GDM1 (cell line): ENCODE results near the gene POU2F3.

Experiments used
- DNase-seq: peaks from one replicate; lab custom pipeline; 2025; lab: John Stamatoyannopoulos, UW

POU2F3 gene

DNA sequence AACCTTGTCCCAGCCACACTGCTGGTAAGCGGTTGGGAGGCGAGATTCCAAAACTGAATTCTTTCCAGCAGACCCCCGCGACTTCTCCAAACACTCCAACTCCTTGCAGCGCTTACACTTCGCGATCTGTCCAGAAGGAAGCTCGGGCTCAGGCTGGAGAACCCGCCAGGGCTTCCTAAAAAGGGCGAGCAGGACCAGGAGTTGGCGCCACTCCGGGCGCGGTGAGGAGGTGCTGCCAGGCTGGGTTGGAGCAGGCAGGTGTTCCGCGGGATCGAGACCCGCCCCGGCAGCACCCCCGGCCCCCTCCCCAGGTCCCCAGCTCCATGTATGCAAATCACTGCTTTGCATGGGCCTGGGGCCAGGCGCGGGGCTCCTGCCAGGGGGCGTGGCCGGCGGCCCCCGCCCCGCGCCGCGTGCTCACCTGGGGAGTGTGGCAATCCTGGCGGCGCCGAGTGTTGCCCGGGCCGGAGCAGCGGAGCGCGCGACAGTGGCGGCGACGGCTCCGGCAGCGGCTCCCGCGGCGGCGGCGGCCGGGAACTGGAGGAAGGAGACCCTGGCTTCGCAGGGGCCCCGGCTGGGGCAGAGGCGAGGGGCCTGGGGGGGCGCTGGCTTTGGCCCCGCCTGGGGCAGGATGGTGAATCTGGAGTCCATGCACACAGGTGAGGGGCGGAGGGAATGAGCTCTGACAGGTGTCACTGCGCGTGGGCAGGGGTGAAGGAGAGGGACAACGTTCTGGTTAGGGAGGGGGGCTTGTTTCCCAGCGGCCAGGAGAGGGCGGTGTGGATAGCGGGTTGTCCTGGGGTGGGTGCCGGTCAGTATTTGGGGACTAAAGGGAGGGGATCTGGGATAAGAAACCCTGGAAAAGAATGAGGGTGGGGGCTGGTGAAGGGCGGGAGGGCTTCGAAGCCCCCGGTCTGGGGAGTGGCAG lies at the start of gene POU2F3:
Gene POU2F3, plus strand, starts transcription at position 428 of the 928 bp plus-strand sequence. Its CDS starts 204 bp downstream, at position 632.
- no peak for DNase-seq

DNA sequence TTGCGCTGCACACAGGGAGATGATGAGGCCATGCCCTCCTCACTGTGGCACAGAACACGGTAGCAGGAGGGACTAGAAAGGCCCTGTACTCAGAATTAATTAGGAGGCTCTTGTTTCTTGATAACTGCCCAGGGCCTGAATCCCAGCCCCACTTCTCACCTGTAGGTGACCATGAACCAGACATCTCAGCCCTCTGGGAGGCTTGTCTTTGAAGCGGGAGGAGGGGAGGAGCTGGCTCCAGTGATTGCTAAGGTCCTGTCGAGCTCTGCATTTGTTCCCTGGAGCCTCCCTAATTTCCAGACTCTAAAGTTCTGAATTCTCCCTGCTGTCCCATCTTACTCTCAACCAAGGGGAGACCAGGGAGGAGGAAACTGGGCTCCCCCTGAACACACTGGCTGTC lies 48.9 kb upstream of the POU2F3 start:
- DNase-seq = no peak

DNA sequence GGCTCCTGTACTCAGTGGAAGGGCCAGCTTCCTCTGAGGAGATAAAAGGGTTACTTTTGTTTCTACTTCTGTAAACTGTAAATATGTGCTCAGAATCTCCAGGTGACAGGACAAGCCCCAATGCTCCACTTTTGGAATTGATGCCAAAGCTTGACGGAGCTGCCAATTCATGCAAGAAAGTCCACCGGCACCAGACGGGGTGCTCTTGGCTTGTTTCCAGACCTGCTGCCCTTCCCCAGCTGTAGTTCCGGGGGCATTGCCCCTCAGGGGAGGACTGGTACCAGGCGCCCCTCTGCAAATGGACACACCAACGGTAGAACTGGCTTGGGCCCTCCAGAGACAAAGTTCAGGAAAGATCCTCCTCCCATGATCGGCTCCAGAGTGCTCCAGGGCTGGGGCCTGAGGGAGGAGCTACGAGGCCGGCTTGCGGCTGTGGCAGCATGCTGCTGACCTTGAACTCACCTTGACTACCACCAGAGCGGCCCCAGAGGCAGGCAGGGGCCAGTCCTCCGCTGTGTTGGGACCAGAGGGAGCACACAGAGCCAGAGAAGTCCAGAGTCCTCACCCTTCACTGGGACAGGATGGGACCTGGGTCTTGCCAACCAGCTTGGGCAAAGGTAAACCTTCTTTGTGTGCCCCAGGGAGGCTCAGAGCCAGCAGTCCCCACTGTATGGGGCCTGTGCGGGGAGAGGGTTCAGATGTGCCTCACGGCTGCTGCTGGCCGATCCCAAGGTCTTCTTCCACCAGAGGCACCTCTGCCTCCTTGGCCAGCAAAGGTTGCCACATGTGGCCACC lies 46.9 kb upstream of the POU2F3 start:
- no peak for DNase-seq

DNA sequence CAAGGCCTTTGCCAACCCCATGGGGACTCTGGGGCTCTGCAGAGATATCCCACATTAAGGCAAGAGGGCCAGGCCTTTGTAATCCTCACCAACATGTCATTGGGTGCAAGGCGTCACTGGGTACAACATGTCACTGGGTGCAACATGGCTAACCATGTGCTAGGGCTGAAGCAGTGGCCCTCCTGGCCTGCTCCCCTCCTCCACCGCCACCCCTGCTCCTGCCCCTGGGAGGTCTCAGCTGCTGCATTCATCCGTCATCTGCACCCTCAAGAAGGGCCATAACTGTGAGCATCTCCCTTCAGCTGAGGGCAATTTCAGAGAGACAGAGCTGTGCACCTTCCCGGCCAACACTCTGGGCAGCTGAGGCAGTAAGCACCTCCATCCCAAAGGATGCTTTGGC lies 45.8 kb upstream of the POU2F3 start:
- no peak for DNase-seq

DNA sequence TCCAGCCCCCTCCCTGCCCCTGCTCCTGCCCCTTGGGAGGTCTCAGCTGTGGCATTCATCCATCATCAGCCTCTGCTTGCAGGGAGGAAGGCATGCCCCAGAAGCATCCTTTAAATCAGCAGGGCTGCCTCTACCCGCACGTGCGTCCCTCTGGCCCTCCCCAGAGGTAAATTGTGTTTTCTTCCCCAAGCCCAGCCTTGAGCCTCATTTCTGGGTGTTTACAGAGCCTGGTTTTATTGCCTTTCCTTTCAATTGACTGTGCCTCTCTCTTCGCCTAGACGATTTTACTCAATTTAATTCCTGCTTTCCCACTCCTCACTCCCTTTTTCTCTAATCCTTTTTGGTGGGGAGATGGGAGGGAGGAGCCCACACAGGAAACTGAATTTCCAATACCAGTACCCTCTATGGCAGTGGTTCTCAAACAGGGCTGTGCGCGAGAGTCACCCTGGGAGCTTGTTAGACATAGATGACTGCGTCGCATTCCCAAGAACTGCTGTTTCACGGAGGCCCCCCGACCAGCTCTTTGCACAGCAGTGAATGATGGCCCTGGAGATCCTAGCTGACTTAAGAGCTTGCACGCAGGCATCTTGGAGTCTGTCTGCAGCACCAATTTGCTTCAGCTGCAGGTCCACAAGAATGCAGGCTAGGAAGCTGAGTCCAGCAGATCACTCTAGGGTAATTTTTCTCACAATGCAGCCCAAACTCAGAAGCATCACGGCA lies 44.2 kb upstream of the POU2F3 start:
- no peak for DNase-seq

DNA sequence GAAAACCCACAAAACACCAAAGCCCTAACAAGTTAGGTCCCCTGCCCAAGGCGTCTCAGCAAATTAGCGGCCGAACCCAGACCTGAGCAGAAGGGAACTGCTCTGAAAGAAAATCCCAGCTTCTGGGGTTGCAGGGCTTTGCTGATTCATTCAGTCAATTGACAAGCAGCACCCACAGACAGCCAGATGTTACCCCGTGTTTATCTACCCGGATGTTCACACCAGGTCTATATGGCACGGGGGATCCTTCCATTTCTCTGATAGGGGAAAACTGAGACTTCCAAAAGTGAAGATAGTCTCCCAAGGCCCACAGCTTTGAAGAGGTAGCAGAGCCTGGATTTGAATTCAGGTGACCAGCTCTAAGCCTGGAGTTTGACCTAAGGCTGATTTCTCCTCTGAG lies 43.1 kb upstream of the POU2F3 start:
- no peak for DNase-seq

DNA sequence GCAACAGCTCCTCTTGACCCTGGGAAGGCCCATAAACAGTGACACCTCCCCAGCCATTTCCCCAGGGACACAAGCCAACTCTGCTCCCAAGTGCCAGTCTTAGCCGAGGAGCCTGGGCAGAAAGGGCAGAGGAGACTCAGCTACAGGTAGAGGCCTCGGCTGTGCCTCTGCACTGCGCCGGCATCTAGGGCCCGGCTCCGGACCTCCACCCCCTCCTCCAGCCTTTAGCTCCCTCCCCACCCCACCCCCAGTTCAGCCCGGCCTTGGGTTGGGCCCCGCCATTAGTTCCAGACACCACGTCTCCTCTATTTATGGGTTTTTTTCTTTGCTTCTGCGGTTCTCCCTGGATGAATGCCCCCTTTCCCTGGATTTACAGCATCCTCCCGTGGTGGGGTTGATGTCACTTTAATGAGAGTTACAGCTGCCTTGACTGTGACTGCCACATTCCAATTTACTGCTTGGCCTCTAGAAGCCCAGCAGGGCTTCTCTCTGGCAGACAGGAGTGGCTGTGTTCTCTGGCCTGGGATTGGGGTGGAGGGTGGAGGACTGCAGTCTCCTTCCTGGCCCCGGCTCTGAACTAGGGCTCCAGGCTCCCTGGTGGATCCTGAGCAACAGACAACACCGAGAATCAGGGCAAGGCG lies 42.6 kb upstream of the POU2F3 start:
- no peak for DNase-seq

DNA sequence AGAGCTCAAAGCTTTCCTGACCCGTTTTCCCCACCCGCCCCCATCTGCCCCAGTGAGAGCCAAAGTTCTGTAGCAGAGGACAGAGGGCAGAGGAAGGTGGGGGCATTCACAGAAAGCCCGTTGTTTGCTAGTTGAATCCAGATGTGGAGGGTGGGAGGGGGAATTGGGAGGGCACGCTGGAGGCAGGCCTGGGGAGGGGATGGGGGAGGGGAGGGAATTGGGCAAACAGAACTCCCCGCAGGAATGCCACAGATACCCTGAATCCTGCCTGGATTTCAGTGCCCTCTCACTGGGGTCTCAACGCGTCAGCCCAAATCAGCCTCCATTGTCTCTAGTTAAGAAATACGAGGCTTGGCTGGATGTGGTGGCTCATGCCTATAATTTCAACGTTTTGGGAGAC lies 42.0 kb upstream of the POU2F3 start:
- no peak for DNase-seq

DNA sequence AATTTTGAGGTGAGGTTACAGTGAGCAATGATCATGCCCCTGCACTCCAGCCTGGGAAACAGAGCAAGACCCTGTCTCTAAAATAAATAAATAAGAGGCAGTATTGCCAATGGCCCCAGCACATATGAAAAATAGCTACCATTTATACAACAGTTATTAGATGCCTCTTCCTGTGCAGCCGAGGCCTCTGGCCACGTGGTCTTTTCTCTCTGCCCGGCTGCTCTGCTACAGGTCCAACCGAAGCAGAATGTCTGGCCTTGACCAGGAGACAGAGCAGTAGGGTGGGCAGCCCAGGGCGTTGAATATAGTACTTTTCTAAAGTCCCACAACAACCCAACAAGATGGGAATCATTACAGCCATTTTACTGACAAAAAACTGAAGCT lies 41.5 kb upstream of the POU2F3 start:
- no peak for DNase-seq

DNA sequence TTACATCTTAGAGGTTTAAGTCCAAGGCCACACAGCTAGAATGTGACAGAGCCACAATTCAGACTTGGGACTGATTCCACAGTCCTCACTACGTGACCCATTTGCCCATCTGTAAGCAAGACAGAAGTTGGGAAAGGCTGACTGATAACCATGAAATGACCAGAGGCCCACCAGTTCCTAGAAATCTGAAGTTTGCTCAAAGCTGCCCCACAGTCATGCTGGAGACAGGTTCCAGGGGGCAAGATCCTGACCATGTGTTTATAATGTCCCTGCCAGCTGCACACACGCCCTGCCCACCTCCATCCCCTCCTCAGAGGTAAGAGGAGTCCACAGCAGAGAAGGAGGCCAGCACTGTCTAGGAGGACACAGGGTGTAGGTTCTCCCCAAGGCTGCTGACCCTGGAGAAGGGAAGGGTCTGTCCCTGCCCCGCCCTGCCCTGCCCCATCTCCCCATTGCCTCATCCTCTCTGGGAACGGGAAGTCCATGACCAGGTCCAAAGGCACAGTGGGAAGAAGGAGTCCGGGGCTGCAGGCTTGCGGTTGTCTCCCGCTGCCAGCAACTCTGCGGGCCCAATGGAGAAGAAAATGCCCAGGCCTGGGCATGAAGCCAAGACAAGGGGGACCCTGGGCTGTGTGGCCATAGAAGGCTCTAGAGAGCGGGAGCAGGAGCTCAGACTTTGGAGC lies 41.0 kb upstream of the POU2F3 start:
- DNase-seq = no peak

DNA sequence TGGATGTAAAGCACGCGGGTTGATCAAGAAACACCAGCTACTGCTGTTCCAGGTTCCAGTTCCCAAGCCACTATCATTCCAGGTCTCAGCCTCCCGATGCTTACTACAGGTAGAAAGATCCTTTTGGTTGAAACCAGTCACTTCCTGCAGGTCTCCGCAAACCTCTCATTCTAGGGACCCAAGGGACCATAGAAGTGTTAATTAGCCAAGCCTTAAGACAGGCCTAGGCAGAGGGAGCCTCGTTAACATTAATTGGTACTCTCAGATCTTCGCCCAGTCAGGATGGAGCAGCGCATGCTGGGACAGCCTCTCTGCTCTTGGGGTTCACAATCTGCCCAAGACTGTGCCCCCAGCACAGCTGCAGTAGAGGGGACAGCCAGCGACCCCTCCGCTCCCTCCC lies 40.3 kb upstream of the POU2F3 start:
- no peak for DNase-seq

DNA sequence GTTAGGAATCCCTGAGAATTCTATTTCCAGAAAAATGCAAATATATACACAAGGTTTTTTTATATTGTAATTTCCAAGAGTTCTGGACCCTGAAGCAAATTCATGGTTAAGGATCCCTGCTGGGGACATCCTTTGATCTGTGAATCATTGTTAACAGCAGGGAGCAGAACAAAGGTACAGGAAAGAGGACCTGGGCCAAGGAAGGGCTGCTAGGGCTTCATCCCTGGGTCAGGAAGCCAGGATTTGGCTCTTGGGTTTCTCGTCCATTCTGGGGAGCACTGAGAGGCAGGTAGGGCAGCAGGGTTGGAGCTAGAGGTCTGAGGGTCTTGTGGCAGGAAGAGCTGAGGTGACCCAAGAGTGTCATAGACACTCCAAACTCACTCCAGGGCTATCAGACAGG lies 39.3 kb upstream of the POU2F3 start:
- DNase-seq = no peak

DNA sequence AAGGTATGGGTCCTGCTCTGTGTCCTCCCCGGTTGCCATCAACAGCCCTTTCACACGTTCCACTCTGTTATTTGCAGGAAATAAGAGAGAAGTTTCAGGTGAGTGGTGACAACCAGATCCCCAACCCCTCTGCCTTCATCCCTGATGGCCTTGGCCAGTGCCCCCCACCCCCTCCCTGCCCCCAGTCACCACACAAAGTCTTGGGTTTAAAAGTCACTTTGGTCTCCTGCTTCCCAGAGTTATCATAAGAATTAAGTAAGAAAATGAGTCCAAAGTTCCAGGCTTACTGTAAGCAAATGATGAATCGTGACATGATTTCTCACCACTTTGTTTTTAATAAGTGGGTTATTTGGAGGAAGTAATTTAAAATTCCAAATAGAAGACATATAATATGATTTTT lies 38.3 kb upstream of the POU2F3 start:
- no peak for DNase-seq

DNA sequence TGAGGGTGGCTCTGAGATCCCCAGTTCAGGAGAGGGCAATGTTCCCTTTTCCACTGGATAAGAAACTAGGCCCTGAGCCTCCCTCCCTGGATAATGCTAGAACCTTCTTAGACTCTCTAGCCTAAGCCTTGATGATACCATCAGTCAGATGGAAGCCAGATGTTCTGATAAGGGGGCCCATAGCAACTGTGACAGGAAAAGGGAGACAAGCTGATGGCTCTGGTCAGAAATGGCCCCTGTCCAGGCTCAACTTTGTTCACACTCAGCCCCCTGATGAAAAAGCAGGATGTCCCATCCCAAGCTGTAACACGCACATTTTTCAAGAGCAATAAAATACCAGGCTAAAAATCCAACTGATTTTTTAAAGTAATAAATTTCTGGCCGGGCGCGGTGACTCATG lies 36.3 kb upstream of the POU2F3 start:
- no peak for DNase-seq

DNA sequence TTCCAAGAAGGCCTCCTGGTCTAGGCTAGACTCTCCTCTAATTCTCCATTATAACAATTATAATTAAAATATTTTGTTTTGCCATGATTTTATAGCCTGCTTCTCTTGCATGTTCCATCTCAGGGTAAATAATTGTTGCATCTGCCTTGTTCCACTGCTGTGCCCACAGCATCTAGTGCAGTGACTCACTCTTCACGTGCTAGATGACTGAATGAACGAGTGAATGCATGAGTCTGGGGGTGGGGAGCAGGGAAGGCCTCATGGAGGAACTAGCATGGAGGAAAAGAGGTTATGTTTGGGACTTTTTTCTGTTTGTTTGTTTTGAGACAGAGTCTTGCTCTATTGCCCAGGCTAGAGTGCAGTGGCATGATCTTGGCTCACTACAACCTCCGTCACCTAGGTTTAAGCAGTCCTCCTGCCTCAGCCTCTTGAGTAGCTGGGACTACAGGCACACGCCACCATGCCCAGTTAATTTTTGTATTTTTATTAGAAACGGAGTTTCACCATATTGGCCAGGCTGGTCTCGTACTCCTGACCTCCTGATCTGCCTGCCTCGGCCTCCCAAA lies 34.3 kb upstream of the POU2F3 start:
- DNase-seq = no peak

DNA sequence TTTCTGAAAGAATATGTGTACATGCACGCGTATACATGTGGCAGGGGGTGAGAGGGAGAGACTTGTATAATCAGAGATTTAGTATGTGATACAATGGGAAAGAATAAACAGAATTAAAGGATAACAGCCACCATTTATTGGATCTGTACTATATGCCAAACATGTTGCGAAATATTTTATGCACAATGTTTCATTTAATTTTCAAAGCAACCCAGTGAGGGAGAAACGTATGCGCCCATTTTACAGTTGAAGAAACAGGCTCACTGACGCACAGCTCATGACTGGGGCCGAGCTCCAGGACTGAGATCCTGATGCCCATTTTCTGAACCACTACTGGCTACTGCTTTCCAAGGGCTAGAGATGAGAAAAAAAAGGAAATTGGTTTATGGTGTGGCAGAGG lies 32.4 kb upstream of the POU2F3 start:
- DNase-seq = no peak

DNA sequence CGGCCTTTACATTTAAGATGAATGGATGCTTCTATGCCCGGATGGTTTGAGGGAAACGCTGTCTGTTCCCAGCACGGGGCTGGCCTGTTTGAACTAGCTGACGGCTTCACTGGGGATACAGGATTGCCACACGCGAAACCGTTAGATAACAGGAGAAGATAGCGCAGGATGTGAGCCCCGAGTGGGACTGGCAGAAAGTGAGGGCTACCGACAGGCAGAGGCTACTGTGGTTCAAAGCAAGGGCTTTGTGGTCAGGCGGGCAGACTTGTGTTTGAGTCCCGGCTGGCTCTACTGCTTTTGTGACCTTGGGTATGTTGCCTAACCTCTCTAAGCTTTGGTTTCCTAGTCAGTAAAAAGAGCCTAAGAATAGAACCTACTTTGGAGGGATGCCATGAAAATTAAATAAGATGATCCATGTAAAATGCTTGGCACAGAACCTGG lies 31.9 kb upstream of the POU2F3 start:
- no peak for DNase-seq

DNA sequence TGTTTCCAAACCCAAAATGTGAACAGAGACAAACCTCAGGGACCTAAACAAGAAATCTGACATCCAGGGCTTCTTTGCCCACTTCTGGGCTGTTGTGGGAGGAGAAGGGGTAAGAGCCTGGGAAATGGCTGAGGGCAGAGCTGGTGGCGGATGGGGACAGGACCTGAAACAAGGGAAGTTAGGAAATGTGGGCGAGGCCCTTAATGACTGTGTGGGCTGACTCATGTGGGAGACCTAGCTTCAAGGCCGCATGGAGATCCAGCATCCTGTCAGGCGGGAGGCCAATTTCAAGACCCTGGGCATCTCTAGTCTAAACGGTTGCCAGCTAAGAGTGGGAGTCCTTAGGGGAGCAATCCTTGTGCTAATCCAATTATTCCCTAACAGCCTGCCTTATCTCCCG lies 31.2 kb upstream of the POU2F3 start:
- no peak for DNase-seq

DNA sequence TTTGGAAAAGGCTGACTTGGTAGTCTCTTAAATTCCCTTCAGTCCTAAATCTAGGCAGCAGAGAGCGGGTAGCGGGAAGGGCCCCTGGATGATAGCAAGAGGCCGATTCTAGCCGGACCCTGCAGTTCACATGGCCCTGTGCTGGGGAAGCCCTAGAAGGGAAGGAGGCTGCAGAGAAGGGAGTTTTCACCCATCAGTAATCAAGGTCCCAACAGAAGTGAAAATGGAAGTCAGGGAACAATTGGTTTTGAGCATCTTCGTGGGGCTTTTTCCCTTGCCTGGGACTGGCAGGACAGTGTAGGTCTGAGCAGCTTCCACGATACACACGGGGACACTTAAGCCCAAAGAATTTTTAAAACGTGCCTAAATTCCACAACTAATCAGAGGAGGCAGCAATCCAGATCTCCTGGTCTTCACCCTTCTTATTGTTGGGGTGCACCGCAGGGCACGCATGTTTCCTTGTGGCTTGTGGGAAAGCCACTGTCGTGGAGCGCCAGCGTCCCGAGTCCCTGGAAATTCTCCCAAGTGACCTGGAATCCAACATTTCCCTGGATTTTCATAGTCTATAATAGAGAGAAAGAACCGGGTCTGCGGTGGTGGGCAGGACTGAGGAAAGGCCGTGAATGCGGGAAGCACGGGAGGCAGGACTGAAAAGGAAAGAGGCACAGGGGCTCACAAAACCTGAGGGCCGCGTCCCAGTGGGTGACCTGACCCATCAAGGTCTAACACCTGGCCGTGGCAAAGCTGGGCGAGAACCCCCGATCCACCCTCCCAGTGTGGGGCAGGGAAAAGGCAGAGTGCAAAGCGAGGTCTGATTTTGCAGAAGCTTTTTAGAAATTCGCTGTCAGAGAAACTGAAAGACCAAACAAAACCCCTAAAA lies 30.0 kb upstream of the POU2F3 start:
- DNase-seq = no peak
